NCI-H2196 treated with DMSO at 0.1 percent for 48 hours (cell line): ENCODE results near the gene DPEP3.
"Not testable (repeated sequence)": the region's sequence is repeated elsewhere in the genome, so short reads cannot be mapped to it uniquely, and the experiment has no call there.

Source experiments
- DNase-seq: peaks from one replicate; lab custom pipeline; 2025; ENCODE audit not compliant: unreplicated experiment; lab: John Stamatoyannopoulos, UW

Gene DPEP3

DNA sequence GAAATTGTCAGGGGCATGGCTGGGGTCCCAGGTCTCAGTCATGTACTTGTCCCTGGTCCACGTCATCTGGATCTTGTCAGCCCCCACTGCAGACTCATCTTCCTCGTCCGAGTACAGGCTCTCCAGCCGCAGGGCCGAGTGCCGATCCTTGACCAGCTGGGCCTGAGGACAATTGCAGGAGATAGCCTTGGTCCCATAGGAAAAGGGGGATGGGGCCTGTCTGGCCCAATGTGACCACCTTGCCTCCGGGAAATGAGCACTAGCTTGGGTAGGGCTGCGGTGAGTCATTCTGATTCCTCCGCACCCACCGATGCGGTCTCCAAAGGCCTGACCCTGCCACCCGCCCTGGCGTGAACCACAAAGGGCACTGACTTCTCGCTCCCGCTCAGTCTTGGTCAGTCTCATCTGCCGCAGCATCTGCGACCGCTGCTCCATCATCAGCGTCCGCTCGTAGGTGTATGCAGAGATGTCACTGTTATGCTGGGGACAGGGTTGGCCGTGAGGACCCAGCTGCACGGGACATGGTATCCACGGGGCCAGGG lies 34.8 kb downstream of the DPEP3 start:
- no peak for DNase-seq

GRCh38 chr16:67944690-67945391 lies 35.5 kb downstream of the DPEP3 start:
- no peak for DNase-seq

- DNase-seq, result no peak
Measured at GRCh38 chr16:67943619-67944504, 36.4 kb downstream of the DPEP3 start, which contains the start of gene LCAT. TSS of gene LCAT (minus strand) at chr16:67944120. CDS start at chr16:67944101, 19 bp downstream.

DNA sequence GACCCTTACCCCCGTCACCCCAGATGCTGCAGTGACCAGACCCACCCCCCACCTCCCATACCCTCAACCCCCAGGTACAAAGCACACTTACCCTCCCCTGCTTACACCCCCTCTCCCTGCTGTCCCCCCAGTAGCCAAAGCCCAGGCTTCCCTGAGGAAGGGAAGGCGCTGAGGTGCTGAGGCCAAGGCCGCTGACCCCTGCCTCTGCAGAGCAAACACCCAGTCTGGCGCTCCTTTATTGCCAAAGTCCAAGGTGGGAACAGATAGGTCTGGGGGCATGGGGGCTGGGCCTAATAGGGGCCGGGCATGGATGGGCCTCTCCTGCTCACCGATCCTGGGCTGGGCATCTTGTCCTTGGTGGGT lies 37.1 kb downstream of the DPEP3 start:
- no peak for DNase-seq

- DNase-seq, result no peak
Measured at GRCh38 chr16:67942510-67943255, 37.6 kb downstream of the DPEP3 start.

GRCh38 chr16:67942200-67942509 lies 38.1 kb downstream of the DPEP3 start:
- no peak for DNase-seq

GRCh38 chr16:67941469-67942199 lies 38.7 kb downstream of the DPEP3 start:
- DNase-seq, result no peak

GRCh38 chr16:67940446-67941089 lies 39.7 kb downstream of the DPEP3 start:
- no peak for DNase-seq

DNA sequence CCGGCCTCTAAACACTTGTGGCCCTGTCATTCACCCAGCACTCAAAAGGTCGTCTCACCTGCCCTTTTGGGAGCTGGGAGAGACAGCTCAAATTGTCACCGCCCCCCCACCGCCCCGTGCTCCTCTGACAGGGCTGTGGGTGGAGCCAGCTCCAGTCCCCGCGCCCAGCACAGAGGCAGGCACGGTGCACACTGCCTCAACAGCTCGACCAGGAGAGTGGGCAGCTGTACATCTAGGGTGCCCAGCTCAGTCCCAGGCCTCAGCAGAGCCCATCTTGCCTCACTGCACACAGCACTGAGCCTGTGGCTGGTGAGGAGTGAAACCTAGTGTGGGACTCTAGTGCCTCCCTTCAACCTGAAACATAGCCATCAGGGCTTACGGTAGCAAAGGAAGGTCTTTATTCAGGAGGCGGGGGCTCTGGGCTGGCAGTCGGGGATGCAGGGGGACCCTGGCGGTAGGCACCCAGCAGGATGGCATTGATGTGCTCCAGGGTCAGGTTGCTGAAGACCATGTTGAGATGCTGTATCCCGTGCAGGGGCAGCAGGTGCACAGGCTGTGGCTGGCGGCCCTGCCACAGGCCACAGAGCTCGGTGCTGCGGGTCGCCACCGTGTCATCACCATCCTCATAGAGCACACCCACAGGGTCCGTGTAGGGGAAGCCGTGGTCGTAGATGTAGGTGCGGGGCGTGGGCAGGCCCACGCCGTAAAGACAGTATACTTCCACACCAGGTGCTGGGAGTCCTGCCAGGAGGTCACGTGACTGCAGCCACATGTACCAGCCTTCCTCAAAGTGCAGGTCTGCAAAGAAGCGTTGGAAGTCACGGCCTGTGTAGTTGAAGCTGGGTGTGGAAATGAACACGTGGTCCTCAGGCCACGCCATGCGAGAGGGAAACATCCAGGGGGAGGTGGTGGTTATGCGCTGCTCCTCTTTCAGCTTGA lies 40.5 kb downstream of the DPEP3 start:
- DNase-seq, result no peak

- DNase-seq, result not testable (repeated sequence)
Measured at GRCh38 chr16:67937713-67938112, 42.6 kb downstream of the DPEP3 start.

GRCh38 chr16:67936880-67937605 lies 43.3 kb downstream of the DPEP3 start:
- no peak for DNase-seq

GRCh38 chr16:67936124-67936879 lies 44.0 kb downstream of the DPEP3 start, which contains the start of gene PSMB10:
TSS of gene PSMB10 (minus strand) at chr16:67936850. CDS start at chr16:67936749, 101 bp downstream.
- no peak for DNase-seq

DNA sequence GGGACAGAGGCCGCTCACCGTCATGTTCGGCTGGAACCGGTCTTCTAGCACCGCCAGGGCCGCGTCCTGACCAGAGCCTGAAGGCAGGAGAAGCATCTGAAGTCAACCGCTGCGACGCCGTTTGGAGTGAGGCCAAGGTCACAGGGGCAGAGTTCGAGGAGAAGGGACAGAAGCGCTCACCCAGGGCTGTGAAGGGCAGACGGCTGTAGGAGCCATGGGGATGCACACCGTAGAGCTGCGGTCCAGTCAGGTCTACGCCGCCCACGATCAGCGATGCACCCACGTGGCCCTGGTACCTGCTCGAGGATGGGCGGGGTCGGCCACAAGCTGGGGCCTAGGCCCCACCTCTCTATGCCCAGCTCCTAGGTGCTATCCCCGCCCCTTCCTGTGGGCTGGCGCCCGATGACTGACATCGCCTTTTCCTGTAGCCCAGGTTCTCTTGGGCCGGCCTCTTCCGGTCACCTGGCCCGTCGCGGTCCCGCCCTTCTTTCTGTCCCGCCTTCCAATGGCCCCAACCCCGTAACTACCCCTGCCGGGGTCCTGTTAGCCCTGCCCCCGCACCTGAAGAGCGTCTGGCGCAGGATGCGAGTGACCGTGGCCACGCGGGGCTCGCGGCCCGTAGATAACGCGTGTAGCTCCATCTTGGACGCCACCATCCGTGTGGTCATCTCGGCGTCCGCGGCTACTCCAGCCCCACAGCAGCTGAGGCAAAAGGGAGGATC lies 44.7 kb downstream of the DPEP3 start:
- peak; percentile 82 for DNase-seq

GRCh38 chr16:67935101-67935401 lies 45.2 kb downstream of the DPEP3 start:
- no peak for DNase-seq

GRCh38 chr16:67934306-67935100 lies 45.8 kb downstream of the DPEP3 start:
- DNase-seq, result no peak

- DNase-seq, result no peak
Measured at GRCh38 chr16:67933805-67934204, 46.5 kb downstream of the DPEP3 start.
